Stimulated activated naive CD8-positive, alpha-beta T cell treated with anti-CD3 and anti-CD28 coated beads, Interleukin-15, amount 100 ng/mL, for 72 hours (primary cell): Measurements from ENCODE around the gene CD44.
A peak's percentile ranks its signal among the peaks of the same experiment; 100 is the strongest.
"Not testable (repeated sequence)": the region's sequence is repeated elsewhere in the genome, so short reads cannot be mapped to it uniquely, and the experiment has no call there.

Experiments
- ATAC-seq: fragments of 150-1000 bp; cut with Tn5 transposase; 2 replicates; pipeline ENCODE4 v1.10.0; 2021; ENCODE audit warnings: mild to moderate bottlenecking, moderate library complexity
- DNase-seq, 2 donors: peaks; one replicate each; pipeline ENCODE4 v3.0.0; 2021 to 2022
- H3K27ac Mint-ChIP-seq, 2 donors: one replicate each; pipeline ENCODE4 v1.8.0; 2022; ENCODE audit warnings: mild to moderate bottlenecking in 2 of 2, mixed read lengths in 2 of 2, moderate library complexity in 2 of 2
- H3K27me3 Mint-ChIP-seq: one replicate; pipeline ENCODE4 v1.8.0; 2022; ENCODE audit warnings: mixed read lengths
- H3K4me1 Mint-ChIP-seq: one replicate; pipeline ENCODE4 v1.8.0; 2022; ENCODE audit warnings: mild to moderate bottlenecking, mixed read lengths
- H3K4me3 Mint-ChIP-seq, 2 donors: one replicate each; pipeline ENCODE4 v1.8.0; 2022; ENCODE audit warnings: mild to moderate bottlenecking in 2 of 2, mixed read lengths in 2 of 2, moderate library complexity in 1 of 2
- H3K9me3 Mint-ChIP-seq, 2 donors: one replicate each; pipeline ENCODE4 v1.8.0; 2022; ENCODE audit warnings: mixed read lengths in 2 of 2

CD44 gene

GRCh38 chr11:35215945-35216344 is 77.0 kb downstream of the CD44 start:
- H3K27ac Mint-ChIP-seq = peak overlapping the region in 1 of 2 donors; percentile 59
- H3K4me3 Mint-ChIP-seq = no peak overlapping the region
- DNase-seq = no peak
- H3K27me3 Mint-ChIP-seq = no peaks in the 10 kb centered on the region
- H3K4me1 Mint-ChIP-seq = peaks cover 70% of the 10 kb centered on the region
- peaks cover 0 to 5% of the 10 kb centered on the region in 2 donors for H3K9me3 Mint-ChIP-seq
- ATAC-seq = no peak

- Mint-ChIP-seq H3K27me3 (no peaks in the 10 kb centered on the region), H3K27ac (peak overlapping the region; percentile 16 to 59), H3K4me3 (peak overlapping the region in 1 of 2 donors; percentile 51), H3K4me1 (peaks cover 59% of the 10 kb centered on the region), H3K9me3 (peaks cover 0 to 5% of the 10 kb centered on the region in 2 donors)
- no peak for DNase-seq
- no peak for ATAC-seq
Measured at GRCh38 chr11:35216962-35217678, 78.1 kb downstream of the CD44 start.

GRCh38 chr11:35218956-35219355 is 80.0 kb downstream of the CD44 start:
- ATAC-seq (no peak), DNase-seq (no peak)
- no peaks in the 10 kb centered on the region for H3K27me3 Mint-ChIP-seq
- H3K27ac Mint-ChIP-seq = no peak overlapping the region
- no peak overlapping the region for H3K4me3 Mint-ChIP-seq
- no peaks in the 10 kb centered on the region for H3K9me3 Mint-ChIP-seq
- H3K4me1 Mint-ChIP-seq = peaks cover 43% of the 10 kb centered on the region

- no peak for DNase-seq
- ATAC-seq = no peak
- Mint-ChIP-seq H3K9me3 (no peaks in the 10 kb centered on the region), H3K27ac (peak overlapping the region; percentile 31 to 59), H3K4me3 (no peak overlapping the region), H3K4me1 (peaks cover 14% of the 10 kb centered on the region), H3K27me3 (no peaks in the 10 kb centered on the region)
Measured at GRCh38 chr11:35223371-35223796, 84.4 kb downstream of the CD44 start.

GRCh38 chr11:35223991-35224390 is 85.0 kb downstream of the CD44 start:
- ATAC-seq (no peak), DNase-seq (no peak)
- H3K4me1 Mint-ChIP-seq = peaks cover 9% of the 10 kb centered on the region
- H3K9me3 Mint-ChIP-seq = no peaks in the 10 kb centered on the region
- no peak overlapping the region for H3K27ac Mint-ChIP-seq
- H3K4me3 Mint-ChIP-seq = no peak overlapping the region
- H3K27me3 Mint-ChIP-seq = no peaks in the 10 kb centered on the region

- H3K4me1 Mint-ChIP-seq = peaks cover 9% of the 10 kb centered on the region
- H3K9me3 Mint-ChIP-seq = peaks cover 8 to 10% of the 10 kb centered on the region in 2 donors
- DNase-seq (no peak), ATAC-seq (no peak)
- no peak overlapping the region for H3K4me3 Mint-ChIP-seq
- peak overlapping the region in 1 of 2 donors; percentile 34 for H3K27ac Mint-ChIP-seq
- no peaks in the 10 kb centered on the region for H3K27me3 Mint-ChIP-seq
Measured at GRCh38 chr11:35225946-35226520, 87.1 kb downstream of the CD44 start.

GRCh38 chr11:35226756-35227155 is 87.8 kb downstream of the CD44 start:
- H3K27me3 Mint-ChIP-seq, ATAC-seq, H3K4me3 Mint-ChIP-seq, H3K4me1 Mint-ChIP-seq, DNase-seq: not testable (repeated sequence)
- peak overlapping the region in 1 of 2 donors; percentile 71 for H3K27ac Mint-ChIP-seq
- peaks cover 9 to 12% of the 10 kb centered on the region in 2 donors for H3K9me3 Mint-ChIP-seq

GRCh38 chr11:35227576-35228327 is 88.8 kb downstream of the CD44 start:
- Mint-ChIP-seq H3K9me3 (peaks cover 13 to 18% of the 10 kb centered on the region in 2 donors), H3K4me1 (peaks cover 14% of the 10 kb centered on the region), H3K27ac (peak overlapping the region in 1 of 2 donors; percentile 74), H3K4me3 (no peak overlapping the region), H3K27me3 (no peaks in the 10 kb centered on the region)
- DNase-seq = no peak
- no peak for ATAC-seq

- peak overlapping the region in 1 of 2 donors; percentile 60 for H3K27ac Mint-ChIP-seq
- no peaks in the 10 kb centered on the region for H3K27me3 Mint-ChIP-seq
- ATAC-seq = no peak
- no peak overlapping the region for H3K4me3 Mint-ChIP-seq
- no peak for DNase-seq
- peaks cover 13 to 21% of the 10 kb centered on the region in 2 donors for H3K9me3 Mint-ChIP-seq
- peaks cover 20% of the 10 kb centered on the region for H3K4me1 Mint-ChIP-seq
Measured at GRCh38 chr11:35228328-35228725, 89.4 kb downstream of the CD44 start.

GRCh38 chr11:35230388-35230787 is 91.4 kb downstream of the CD44 start:
- H3K4me1 Mint-ChIP-seq = peaks cover 35% of the 10 kb centered on the region

GRCh38 chr11:35231076-35231860 is 92.3 kb downstream of the CD44 start:
- Mint-ChIP-seq H3K4me1 (peaks cover 42% of the 10 kb centered on the region), H3K4me3 (no peak overlapping the region), H3K27me3 (no peaks in the 10 kb centered on the region), H3K27ac (no peak overlapping the region), H3K9me3 (peaks cover 24 to 40% of the 10 kb centered on the region in 2 donors)
- DNase-seq (no peak), ATAC-seq (no peak)

More at GRCh38 chr11:35230388-35230787, 91.4 kb downstream of the CD44 start:
- DNase-seq (no peak), ATAC-seq (no peak)
- H3K9me3 Mint-ChIP-seq = peaks cover 24 to 40% of the 10 kb centered on the region in 2 donors
- H3K4me3 Mint-ChIP-seq = no peak overlapping the region
- H3K27ac Mint-ChIP-seq = no peak overlapping the region
- H3K27me3 Mint-ChIP-seq = no peaks in the 10 kb centered on the region

GRCh38 chr11:35232891-35233330 is 93.9 kb downstream of the CD44 start:
- Mint-ChIP-seq H3K9me3 (peaks cover 24 to 40% of the 10 kb centered on the region in 2 donors), H3K4me1 (peaks cover 54% of the 10 kb centered on the region), H3K27ac (no peak overlapping the region), H3K27me3 (no peaks in the 10 kb centered on the region), H3K4me3 (no peak overlapping the region)
- ATAC-seq = no peak
- no peak for DNase-seq

GRCh38 chr11:35233518-35233917 is 94.5 kb downstream of the CD44 start:
- Mint-ChIP-seq H3K4me3 (no peak overlapping the region), H3K27me3 (no peaks in the 10 kb centered on the region), H3K9me3 (peaks cover 24 to 40% of the 10 kb centered on the region in 2 donors), H3K4me1 (peaks cover 60% of the 10 kb centered on the region), H3K27ac (no peak overlapping the region)
- DNase-seq (no peak), ATAC-seq (no peak)

- H3K27ac Mint-ChIP-seq = peak overlapping the region in 1 of 2 donors; percentile 90
- H3K4me3 Mint-ChIP-seq = no peak overlapping the region
Measured at GRCh38 chr11:35234460-35235156, 95.6 kb downstream of the CD44 start.

GRCh38 chr11:35235157-35235468 is 96.1 kb downstream of the CD44 start:
- DNase-seq = no peak
- Mint-ChIP-seq H3K27me3 (no peaks in the 10 kb centered on the region), H3K4me1 (peaks cover 73% of the 10 kb centered on the region), H3K4me3 (no peak overlapping the region), H3K27ac (peak overlapping the region in 1 of 2 donors; percentile 90), H3K9me3 (peaks cover 23 to 39% of the 10 kb centered on the region in 2 donors)
- ATAC-seq = no peak

More at GRCh38 chr11:35234460-35235156, 95.6 kb downstream of the CD44 start:
- no peak for ATAC-seq
- H3K9me3 Mint-ChIP-seq = peaks cover 24 to 40% of the 10 kb centered on the region in 2 donors
- DNase-seq = no peak
- H3K4me1 Mint-ChIP-seq = peaks cover 68% of the 10 kb centered on the region
- H3K27me3 Mint-ChIP-seq = no peaks in the 10 kb centered on the region
